Glutamatergic neuron (in vitro differentiated cells): ENCODE data around the gene COX10. TPM values are rescaled to one million over a fixed set of nuclear protein-coding genes. Genes with fewer than 3 reads are reported as not detected.
"Not testable (repeated sequence)": the region's sequence is repeated elsewhere in the genome, so short reads cannot be mapped to it uniquely, and the experiment has no call there.

Experiments
- DNase-seq: peaks from one replicate; pipeline ENCODE4 v3.0.0; 2022
- H3K27ac Mint-ChIP-seq: one replicate; pipeline ENCODE4 v1.8.0; 2020; ENCODE audit warnings: mild to moderate bottlenecking, mixed read lengths, inconsistent platforms; ENCODE audit not compliant: unreplicated experiment
- H3K27me3 Mint-ChIP-seq: one replicate; pipeline ENCODE4 v1.8.0; 2020; ENCODE audit warnings: mild to moderate bottlenecking, moderate library complexity, mixed read lengths, inconsistent platforms; ENCODE audit not compliant: unreplicated experiment
- H3K36me3 Mint-ChIP-seq: one replicate; pipeline ENCODE4 v1.8.0; 2020; ENCODE audit warnings: mild to moderate bottlenecking, mixed read lengths, inconsistent platforms; ENCODE audit not compliant: unreplicated experiment
- H3K4me1 Mint-ChIP-seq: one replicate; pipeline ENCODE4 v1.8.0; 2020; ENCODE audit warnings: mild to moderate bottlenecking, low read depth, mixed read lengths, inconsistent platforms; ENCODE audit not compliant: unreplicated experiment
- H3K4me3 Mint-ChIP-seq: one replicate; pipeline ENCODE4 v1.8.0; 2020; ENCODE audit warnings: mild to moderate bottlenecking, mixed read lengths, inconsistent platforms; ENCODE audit not compliant: unreplicated experiment
- H3K9me3 Mint-ChIP-seq: one replicate; pipeline ENCODE4 v1.8.0; 2020; ENCODE audit warnings: mild to moderate bottlenecking, moderate library complexity, mixed read lengths, inconsistent platforms; ENCODE audit not compliant: unreplicated experiment
- total RNA-seq: library from RNA; stranded (reverse); fragmentation: NEBNext Ultra II Directional; extraction: Animal tissue kit (Norgen Biotek cat#: 25700); gene quantifications from one replicate; pipeline ENCODE4 v1.2.1, GENCODE V29; 2021; ENCODE audit not compliant: unreplicated experiment
- TF ChIP-seq, protein P1 (sequence below): fragments of 200-600 bp; sonication (generic); IDR thresholded peaks from one replicate; pipeline ENCODE4 v1.5.0; 2021; ENCODE audit not compliant: partially characterized antibody, unreplicated experiment

The COX10 gene
- total RNA-seq, 1 donor from 2014 or later = 18.7 TPM

DNA sequence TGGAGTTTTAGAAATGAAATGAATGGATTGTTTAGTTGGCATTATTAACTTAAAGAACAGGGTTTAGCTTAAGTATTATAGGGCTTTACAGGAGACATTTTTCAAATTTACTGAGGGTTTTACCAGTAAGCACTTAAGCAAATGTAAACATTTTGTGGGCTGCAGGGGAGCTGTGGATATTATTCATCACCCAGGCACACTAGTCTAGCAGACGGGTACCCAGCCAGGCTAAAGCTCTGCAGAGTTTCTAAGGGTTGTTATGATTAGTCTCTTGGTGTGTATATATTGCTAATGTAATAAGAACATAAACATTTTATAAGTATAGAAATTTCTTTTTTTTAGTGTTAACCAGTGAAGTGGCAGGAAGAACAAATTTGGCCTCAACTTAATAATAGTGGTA lies 110.6 kb downstream of the COX10 start:
- not testable (repeated sequence) for H3K4me1 Mint-ChIP-seq, H3K27me3 Mint-ChIP-seq, H3K36me3 Mint-ChIP-seq, H3K9me3 Mint-ChIP-seq, H3K27ac Mint-ChIP-seq, H3K4me3 Mint-ChIP-seq, DNase-seq

DNA sequence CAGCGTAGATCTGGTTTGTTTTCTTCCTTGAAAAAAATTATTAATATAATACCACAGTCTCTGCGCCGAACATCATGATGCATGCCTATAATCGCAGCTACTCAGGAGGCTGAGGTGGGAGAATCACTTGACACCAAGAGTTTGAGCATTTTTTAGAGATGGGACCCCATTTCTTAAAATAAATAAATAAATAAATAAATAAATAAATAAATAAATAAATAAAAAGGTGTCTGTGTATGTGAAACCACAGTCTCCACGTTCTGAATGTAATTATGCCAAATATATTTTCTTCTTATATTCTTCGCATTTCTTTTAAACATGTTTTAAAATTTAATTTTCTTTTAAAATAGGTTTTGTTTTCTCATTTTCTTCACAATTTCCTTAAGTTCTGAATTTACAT lies 112.8 kb downstream of the COX10 start:
- H3K27me3 Mint-ChIP-seq, H3K4me1 Mint-ChIP-seq, H3K9me3 Mint-ChIP-seq, DNase-seq, H3K27ac Mint-ChIP-seq, H3K36me3 Mint-ChIP-seq, H3K4me3 Mint-ChIP-seq: not testable (repeated sequence)

DNA sequence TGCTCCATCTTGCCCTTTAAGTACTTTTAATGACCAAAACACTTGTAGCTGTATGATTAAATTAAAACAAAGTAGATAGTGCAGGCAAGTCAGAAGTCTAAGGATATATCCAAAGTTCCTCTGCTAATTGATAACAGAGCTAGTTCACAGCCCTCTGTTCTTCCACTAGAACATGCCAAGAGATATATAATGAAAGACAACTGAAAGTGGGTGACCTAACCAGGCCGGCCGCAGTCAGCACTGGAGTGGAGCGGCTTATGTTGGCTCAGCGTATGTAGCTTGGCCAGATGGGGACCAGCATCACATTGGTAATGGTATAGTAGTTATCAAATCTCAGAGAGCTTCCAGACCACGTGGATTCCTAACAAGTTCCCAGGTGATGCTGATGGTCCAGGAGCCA lies 115.2 kb downstream of the COX10 start:
- not testable (repeated sequence) for H3K9me3 Mint-ChIP-seq, H3K27ac Mint-ChIP-seq

DNA sequence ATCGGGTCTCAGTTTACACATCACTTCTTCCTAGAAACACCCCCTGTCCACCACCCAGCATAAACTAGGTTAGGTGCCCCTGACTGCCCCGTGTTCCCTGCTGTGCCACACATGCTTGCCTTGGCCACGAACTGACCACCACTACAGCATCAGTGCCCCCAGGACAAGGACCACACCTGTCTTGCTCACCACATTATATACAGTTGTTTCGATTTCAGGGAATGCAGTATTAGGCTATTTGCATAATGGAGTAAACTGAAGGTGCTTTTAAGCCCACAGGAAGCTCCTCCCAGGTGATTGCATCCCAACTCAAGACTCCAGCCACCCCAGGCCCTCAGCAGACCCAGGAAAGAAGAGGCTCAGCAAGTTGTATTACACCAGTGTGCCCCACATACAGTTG lies 117.1 kb downstream of the COX10 start:
- DNase-seq, H3K36me3 Mint-ChIP-seq, H3K4me1 Mint-ChIP-seq, H3K9me3 Mint-ChIP-seq, H3K4me3 Mint-ChIP-seq, H3K27me3 Mint-ChIP-seq, H3K27ac Mint-ChIP-seq: not testable (repeated sequence)

More for the DNA sequence above, 115.2 kb downstream of the COX10 start:
- H3K27me3 Mint-ChIP-seq, H3K36me3 Mint-ChIP-seq, H3K4me1 Mint-ChIP-seq, DNase-seq, H3K4me3 Mint-ChIP-seq: not testable (repeated sequence)

DNA sequence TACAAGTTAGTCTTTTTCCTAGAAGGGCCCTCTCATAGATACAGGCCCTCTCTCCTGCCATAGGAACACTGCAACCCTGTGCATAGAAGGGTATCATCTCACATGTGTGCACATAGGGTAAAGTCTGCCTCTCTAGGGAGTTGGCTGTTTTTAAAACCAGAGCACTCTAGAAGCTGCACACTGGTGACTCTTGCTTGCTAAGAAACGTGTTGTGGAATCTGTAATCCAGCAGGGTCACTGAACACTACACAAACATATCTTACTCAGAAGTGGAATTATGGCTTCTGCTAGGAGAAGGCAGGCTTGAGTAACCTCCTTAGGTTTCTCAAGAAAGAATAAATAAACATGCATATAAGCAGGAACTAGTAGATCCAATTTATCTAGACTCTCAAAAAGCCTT lies 121.5 kb downstream of the COX10 start:
- not testable (repeated sequence) for H3K36me3 Mint-ChIP-seq, H3K27ac Mint-ChIP-seq, DNase-seq, H3K27me3 Mint-ChIP-seq, H3K4me1 Mint-ChIP-seq, H3K9me3 Mint-ChIP-seq, H3K4me3 Mint-ChIP-seq

DNA sequence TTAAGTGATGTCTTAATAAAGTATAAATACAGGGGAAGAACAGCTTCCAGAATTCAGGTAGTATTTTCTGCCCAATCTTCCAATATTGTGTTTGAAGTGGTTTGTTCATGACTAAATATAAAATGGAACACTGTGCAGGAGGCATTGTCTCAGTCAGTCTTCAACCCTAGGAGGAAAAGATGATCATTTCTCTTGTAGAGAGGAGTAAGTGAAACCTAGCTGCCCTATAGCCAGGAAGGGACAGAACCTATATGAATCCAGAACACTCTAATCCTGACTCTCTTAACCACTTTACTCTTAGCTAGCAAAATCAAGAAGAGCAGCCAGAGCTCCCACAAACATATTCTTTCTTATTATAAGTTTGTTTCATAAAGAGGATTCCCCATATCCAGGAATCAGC lies 122.2 kb downstream of the COX10 start:
- not testable (repeated sequence) for H3K27ac Mint-ChIP-seq, DNase-seq, H3K27me3 Mint-ChIP-seq, H3K9me3 Mint-ChIP-seq, H3K4me1 Mint-ChIP-seq, H3K4me3 Mint-ChIP-seq, H3K36me3 Mint-ChIP-seq

DNA sequence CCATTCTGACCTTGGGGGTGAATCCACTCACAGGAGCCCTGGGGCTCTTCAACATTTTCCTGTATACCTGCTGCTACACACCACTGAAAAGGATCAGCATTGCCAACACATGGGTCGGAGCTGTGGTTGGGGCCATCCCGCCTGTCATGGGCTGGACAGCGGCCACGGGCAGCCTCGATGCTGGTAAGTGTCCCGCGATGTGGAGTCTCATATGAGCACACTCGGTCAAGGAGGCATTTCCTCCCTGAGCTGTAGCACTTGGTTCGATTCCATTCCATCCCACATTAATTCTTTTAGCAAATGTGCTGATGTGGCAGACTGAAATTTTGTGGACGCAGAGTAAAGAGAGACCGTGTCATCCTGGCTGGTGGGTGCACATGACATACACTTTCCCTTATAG lies 122.7 kb downstream of the COX10 start:
- not testable (repeated sequence) for DNase-seq

DNA sequence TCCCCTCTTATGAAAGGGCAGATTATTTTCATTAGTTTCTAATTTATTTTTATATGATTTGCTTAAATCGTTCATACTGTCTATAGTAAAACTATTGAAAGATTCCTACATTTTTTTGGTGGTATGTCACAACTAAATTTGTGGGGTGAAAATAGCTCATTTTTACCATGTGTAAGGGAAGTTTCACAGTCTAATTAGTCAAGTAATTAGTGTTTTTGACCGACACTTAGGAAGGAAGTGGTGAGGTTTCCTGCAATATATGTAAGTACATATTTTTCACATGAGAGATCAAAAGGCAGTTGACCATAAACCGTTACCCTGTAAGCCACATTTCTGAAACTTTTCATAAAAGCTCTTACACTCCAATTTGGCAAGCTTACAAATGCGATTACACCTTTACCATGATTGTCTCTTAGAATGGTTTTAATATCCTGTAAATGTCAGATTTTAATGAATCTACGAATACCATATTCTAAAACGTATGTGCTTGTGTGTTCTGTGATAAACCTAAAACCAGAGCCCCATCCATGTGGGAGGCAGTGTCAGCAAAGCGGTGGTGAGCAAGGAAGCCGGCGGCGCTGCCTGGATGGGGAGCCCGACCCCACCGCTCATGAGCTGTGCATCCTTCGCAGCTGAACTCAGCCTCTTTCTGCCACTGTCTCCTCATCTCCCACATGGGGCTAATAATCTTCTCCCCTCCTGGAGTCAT lies 123.5 kb downstream of the COX10 start:
- not testable (repeated sequence) for H3K4me1 Mint-ChIP-seq, H3K27ac Mint-ChIP-seq

More for the DNA sequence above, 122.7 kb downstream of the COX10 start:
- H3K27ac Mint-ChIP-seq, H3K27me3 Mint-ChIP-seq, H3K9me3 Mint-ChIP-seq, H3K36me3 Mint-ChIP-seq, H3K4me1 Mint-ChIP-seq, H3K4me3 Mint-ChIP-seq: not testable (repeated sequence)

DNA sequence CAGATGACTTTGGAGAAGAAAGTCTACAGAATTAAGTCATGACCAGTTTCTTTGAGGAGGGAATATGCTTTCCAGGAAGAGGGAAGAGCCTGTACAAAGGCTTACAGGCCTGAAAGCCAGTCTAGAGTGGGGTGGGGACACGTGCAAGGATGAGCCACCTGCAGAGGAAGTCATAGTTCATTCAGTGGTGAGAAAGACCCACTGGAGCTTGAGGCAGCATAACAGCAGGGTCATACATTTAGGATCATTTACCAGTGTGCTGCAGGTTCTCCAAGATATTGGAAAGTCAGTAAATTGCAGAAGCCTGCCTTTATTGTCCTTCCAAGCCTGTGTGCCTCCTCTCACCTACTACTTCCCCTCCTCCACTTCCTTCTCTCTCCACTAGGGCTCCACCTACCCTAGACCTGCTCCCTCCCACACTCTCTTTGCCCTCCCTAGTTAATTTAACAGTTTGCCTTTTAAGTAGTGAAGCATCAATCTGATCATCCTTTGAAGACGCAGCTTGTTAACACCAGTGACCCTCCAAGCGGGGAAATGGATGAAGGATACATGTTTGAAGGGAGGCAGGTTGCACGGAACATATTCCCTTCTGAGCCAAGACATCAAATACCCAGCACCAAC lies 127.2 kb downstream of the COX10 start:
- no peak for DNase-seq
- H3K36me3 Mint-ChIP-seq = no peaks in the 10 kb centered on the region
- TF ChIP-seq, protein P1, sequence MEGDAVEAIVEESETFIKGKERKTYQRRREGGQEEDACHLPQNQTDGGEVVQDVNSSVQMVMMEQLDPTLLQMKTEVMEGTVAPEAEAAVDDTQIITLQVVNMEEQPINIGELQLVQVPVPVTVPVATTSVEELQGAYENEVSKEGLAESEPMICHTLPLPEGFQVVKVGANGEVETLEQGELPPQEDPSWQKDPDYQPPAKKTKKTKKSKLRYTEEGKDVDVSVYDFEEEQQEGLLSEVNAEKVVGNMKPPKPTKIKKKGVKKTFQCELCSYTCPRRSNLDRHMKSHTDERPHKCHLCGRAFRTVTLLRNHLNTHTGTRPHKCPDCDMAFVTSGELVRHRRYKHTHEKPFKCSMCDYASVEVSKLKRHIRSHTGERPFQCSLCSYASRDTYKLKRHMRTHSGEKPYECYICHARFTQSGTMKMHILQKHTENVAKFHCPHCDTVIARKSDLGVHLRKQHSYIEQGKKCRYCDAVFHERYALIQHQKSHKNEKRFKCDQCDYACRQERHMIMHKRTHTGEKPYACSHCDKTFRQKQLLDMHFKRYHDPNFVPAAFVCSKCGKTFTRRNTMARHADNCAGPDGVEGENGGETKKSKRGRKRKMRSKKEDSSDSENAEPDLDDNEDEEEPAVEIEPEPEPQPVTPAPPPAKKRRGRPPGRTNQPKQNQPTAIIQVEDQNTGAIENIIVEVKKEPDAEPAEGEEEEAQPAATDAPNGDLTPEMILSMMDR = peak; percentile 39
- no peak overlapping the region for H3K27ac Mint-ChIP-seq
- no peaks in the 10 kb centered on the region for H3K27me3 Mint-ChIP-seq
- peaks cover 5% of the 10 kb centered on the region for H3K4me1 Mint-ChIP-seq
- H3K9me3 Mint-ChIP-seq = no peaks in the 10 kb centered on the region
- H3K4me3 Mint-ChIP-seq = no peak overlapping the region

More for the DNA sequence above, 123.5 kb downstream of the COX10 start:
- DNase-seq, H3K9me3 Mint-ChIP-seq, H3K36me3 Mint-ChIP-seq, H3K27me3 Mint-ChIP-seq, H3K4me3 Mint-ChIP-seq: not testable (repeated sequence)
